NCI-H128 (cell line): ENCODE results near the gene TCAIM.

Source experiments
- DNase-seq: peaks from one replicate; lab custom pipeline; 2025; ENCODE audit not compliant: unreplicated experiment; lab: John Stamatoyannopoulos, UW

The TCAIM gene

DNA sequence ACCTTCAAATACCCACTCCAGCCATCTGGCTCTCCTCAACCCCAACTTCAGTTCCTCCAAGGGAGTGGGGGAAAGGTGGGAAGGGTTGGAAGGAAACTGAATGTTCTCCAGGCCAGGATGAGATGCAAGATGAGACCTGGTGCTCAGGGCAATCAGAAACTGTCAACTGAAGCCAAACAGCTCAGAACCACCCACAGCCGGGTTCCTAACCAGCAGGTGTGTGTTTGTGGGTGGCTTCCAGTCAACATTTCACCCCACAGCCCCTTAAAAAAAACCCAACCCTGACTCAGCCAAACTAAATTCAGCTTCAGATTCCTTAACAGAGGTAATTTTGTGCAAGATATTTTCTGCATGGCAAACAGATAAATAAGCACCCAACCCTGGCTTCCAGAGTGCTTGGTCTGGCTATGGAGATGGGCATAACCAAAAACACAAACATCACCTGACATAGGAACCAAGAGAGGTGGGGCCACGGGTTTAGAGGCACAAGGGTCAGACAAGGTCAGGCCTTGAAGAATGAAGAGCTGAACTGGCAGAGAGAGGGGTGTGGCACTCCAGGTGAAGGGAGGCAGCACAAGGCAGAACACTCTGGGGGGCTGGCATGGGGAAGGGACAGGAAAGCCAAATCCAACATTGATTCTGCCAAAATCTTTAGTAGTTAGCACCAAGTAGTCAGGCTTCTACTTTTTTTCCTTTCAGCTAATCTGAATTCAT lies 104.2 kb downstream of the TCAIM start:
- DNase-seq: no peak

DNA sequence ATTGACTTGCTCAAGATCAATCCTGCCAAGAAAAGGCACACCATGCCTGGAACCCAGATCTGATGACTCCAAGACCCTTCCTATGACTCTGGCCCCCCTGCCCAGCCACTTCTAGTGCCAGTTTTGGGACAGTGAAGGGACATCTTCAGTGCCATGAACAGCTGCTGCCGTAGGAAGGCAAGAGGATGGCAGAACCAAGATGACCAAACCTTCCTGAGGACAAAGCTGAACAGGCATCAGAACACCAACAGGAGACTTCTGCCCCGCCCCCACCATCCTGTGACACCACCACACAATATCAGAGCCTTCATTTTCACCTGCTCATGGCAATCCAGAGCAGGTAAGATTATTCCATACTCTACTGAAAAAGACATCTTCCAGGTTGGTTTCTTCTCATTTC lies 105.9 kb downstream of the TCAIM start:
- no peak for DNase-seq

DNA sequence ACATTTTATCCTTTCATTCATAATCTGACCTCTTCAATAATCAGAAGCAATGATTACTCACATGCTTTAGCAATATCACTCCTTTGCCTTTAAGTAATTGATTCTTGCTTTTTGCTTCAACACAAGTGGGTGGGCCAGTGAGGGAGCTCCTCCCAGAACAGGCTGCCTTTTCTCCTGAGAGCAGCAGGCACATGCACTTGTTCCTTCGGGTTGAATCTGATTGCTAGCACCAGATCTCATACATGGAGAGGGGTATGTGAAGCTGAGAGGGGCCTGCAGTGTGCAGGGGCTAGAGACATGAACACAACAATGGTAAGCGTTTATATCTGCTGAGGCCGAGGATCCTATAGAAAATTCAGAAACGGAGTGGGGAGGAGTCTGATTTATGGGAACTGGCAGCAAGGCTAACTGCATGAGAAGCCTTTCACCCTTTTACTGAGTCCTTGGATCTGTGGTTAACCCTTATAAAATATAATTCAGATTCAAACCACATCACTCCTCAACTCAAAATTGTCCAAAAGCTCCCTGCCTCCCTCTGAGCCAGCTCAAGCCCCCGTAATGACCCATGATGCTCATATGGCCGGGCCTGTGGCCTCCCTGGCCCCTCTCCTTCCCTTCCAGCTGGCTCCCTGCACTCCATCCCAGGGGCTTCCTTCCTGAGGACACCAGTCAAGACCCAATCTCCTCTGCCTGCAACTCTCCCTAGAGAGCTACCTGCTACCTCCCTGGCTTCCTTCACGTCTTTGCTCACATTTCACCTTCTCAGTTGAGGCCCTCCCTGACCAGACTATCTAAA lies 106.5 kb downstream of the TCAIM start:
- DNase-seq: no peak

DNA sequence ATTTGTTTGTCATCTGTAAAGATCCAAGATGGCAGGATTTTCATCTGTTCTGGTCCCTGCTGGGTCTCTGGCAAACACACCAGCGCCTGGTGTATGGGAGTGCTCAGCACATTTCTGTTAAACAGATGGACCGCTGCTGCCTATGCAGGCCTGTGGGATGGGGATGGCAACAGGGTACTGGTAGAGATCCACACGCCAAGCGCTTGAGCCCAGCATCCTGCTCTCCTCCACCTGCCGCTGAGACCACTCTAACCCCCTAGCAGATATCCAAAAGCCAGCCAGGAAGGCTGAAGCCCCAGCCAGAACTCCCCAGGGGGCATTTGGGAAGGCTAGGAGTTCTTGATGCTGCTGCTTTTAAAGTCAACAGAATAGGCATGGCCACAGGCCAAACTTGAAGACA lies 107.2 kb downstream of the TCAIM start:
- no peak for DNase-seq

GRCh38 chr3:44446929-44447328 lies 108.4 kb downstream of the TCAIM start:
- no peak for DNase-seq

DNA sequence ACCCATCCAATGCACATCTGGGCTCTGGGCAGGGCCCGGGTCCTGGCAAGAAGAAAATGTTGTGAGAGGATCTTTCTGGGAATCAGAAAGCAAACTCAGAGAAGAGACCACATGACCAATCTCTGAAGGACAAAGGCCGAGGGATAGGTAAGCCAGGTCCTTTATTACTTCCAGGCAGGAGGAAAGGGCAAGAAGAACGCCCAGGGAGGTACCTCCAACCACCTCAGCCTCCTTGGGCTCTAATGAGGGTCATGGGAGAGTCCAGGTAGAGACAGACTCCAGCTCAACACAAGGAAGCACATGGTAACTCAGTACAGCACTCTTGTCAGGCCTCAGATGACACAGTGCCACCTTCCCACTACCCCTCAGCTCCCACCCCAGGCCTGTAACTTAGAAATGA lies 112.9 kb downstream of the TCAIM start:
- no peak for DNase-seq

DNA sequence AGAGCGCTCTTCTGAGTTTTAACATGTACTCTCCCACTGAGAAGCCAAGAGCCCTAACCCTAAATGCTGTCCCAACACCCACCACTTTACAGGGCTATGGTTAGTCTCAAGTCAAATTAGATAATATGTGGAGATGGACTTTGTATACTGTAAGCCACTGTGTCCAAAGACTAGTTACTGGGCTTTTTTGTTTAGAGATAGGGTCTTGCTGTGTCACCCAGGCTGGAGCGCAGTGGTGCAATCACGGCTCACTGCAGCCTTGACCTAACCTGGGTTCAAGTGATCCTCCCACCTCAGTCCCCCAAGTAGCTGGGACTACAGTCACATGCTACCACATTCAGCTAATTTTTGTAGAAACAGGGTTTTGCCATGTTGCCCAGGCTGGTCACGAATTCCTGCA lies 115.7 kb downstream of the TCAIM start:
- DNase-seq: no peak

- no peak for DNase-seq
Measured at GRCh38 chr3:44455318-44455717, 116.8 kb downstream of the TCAIM start.
